Cardiac fibroblast (primary cell): Measurements from ENCODE around the gene TOR1B.

Experiments
- DNase-seq, 2 donors: peaks; one replicate each; pipeline versions ENCODE4 v3.0.0 to v3.0.0-alpha.2; 2010; ENCODE audit warnings: low read depth in 2 of 2
- H3K4me3 ChIP-seq, 2 donors: replicated peaks in 1 of 2; 1 replicate in 1 of 2; 2 replicates in 1 of 2; pipeline ENCODE4 v1.5.1; 2011; ENCODE audit warnings: low read depth in 2 of 2, low read length in 2 of 2, mild to moderate bottlenecking in 2 of 2, moderate library complexity in 1 of 2
- CTCF ChIP-seq: IDR thresholded peaks from one replicate; pipeline ENCODE4 v1.5.1; 2011; ENCODE audit warnings: low read depth, mild to moderate bottlenecking, low read length, inconsistent platforms

TOR1B gene

GRCh38 chr9:129851821-129852220, 48.8 kb downstream of the TOR1B start:
- H3K4me3 ChIP-seq, result no peak overlapping the region
- TF ChIP-seq CTCF, result no peak
- DNase-seq, result no peak

- no peak overlapping the region for H3K4me3 ChIP-seq
- no peak for TF ChIP-seq CTCF
- DNase-seq, result no peak
Measured at GRCh38 chr9:129852579-129852978, 49.6 kb downstream of the TOR1B start.

DNA sequence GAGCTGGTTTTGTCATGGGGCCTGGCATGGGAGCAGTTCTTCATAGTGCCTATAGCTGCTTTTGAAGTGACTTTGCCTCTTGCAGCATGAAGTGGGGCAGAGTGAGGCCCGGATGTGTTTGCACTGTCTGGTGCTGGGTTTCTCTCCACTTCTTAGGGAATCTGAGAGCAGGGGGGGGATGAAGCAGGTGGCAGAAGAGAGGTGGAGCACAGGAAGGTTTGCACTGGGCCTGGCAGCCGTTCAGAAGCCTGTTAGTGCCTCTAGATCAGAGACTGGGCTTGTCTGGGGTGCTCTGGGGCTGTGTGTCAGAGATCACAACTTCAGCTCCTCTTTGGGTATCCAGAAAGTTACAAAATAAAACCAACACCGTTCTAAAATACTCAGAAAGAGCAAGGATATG, 50.6 kb downstream of the TOR1B start:
- DNase-seq, result no peak
- no peak for TF ChIP-seq CTCF

DNA sequence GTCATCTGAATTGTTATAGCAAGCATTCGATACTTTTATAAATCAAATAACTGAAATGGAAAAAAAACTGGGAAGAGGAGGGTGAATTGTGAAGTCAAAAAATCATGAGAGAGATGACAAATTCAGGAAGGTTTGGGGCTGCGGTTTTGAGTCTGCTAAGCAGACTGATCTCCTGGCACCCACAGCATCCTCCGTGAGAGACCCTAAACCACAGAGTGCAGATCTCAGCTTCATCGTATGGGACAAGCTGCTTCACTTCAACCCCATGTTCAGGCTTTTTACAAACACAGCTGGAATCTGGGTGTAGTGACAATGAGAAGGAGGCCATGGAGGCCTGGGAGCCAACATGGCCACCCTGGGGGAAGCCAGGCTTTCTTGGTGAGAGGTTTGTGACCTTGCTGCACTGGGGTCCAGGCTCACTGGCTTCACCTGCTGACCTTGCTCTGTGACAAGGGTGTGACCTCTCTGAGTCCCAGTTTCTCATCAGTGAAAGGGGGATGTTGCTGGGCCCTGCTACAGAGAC, 51.7 kb downstream of the TOR1B start:
- H3K4me3 ChIP-seq, result no peak overlapping the region
- no peak for TF ChIP-seq CTCF
- no peak for DNase-seq

More for the DNA sequence above, 50.6 kb downstream of the TOR1B start:
- no peak overlapping the region for H3K4me3 ChIP-seq

GRCh38 chr9:129857207-129857606, 54.2 kb downstream of the TOR1B start:
- no peak overlapping the region for H3K4me3 ChIP-seq
- no peak for TF ChIP-seq CTCF
- DNase-seq, result no peak

DNA sequence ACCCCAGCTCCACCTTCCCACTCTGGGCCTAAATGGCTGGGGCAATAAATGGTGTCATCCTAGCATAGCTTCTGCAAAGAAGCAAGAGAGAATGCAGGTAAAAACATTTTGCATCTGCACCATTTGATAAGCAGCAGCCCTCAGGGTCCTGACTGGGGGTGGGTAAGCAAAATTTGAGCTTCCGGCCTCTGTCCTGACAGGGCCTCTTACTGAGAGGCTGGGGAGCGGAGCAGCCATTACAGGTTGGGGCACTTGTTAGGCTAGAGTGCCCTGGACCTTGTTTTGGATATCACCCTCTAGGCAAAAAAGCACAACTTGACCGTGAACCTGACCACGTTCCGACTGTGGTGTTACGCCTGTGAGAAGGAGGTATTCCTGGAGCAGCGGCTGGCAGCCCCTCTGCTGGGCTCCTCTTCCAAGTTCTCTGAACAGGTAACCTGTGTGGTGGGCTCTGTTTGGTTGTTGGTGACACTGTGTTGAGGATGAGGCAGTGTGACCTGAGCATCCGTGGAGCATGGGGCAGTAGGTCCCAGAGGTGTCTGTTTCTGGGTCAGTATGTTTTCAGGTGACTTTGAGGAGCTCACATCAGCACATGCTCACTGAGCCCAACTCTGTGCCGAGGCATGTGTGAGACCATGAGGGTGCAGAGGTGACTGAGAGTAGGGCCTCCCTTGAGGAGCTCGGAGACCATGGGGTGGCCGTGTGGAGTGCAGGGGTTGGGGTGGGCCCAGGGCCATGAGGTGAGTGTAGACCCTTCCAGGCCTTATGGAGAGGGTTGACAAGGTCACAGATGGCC, 55.4 kb downstream of the TOR1B start:
- TF ChIP-seq CTCF, result no peak
- no peak for DNase-seq
- H3K4me3 ChIP-seq, result no peak overlapping the region
